GM12891 (cell line): Measurements from ENCODE around the gene C11orf65.
A peak's percentile ranks its signal among the peaks of the same experiment; 100 is the strongest.
"Not testable (repeated sequence)": the region's sequence is repeated elsewhere in the genome, so short reads cannot be mapped to it uniquely, and the experiment has no call there.

Source experiments
- DNase-seq: peaks from one replicate; pipeline ENCODE4 v3.0.0; 2011; ENCODE audit warnings: low spot score; ENCODE audit not compliant: insufficient read length
- FAIRE-seq: peaks from 2 replicates; lab custom pipeline; 2011; peaks lifted over from hg19 to GRCh38; lab: Jason Lieb, UNC
- PAX5 ChIP-seq: IDR thresholded peaks from 2 replicates; pipeline ENCODE4 v1.6.1; 2011; ENCODE audit warnings: low read length, moderate library complexity, mild to moderate bottlenecking; ENCODE audit not compliant: insufficient read depth, severe bottlenecking
- POLR2A ChIP-seq: IDR thresholded peaks from 2 replicates; pipeline ENCODE4 v1.6.1; 2011; ENCODE audit warnings: low read depth, low read length, control low read depth
- POLR2AphosphoS5 ChIP-seq: IDR thresholded peaks from 2 replicates; pipeline ENCODE4 v1.6.1; 2011; ENCODE audit warnings: low read depth, low read length, control low read depth
- POU2F2 ChIP-seq: IDR thresholded peaks from 2 replicates; pipeline ENCODE4 v1.6.1; 2011; ENCODE audit warnings: low read depth, mild to moderate bottlenecking, control low read depth, low read length, moderate library complexity
- SPI1 ChIP-seq: IDR thresholded peaks from 2 replicates; pipeline ENCODE4 v1.6.1; 2011; ENCODE audit warnings: low read depth, low read length, control low read depth
- TAF1 ChIP-seq: IDR thresholded peaks from 2 replicates; pipeline ENCODE4 v1.6.1; 2011; ENCODE audit warnings: low read depth, low read length, control low read depth

The C11orf65 gene

GRCh38 chr11:108474664-108475463, 7.5 kb upstream of the C11orf65 start:
- TF ChIP-seq PAX5 (no peak), POLR2AphosphoS5 (no peak), POU2F2 (no peak)
- no peak for DNase-seq
- FAIRE-seq, result no peak

GRCh38 chr11:108472681-108473080, 5.4 kb upstream of the C11orf65 start:
- TF ChIP-seq SPI1, result no peak
- no peak for TF ChIP-seq TAF1
- no peak for TF ChIP-seq POU2F2
- TF ChIP-seq POLR2AphosphoS5, result no peak
- TF ChIP-seq POLR2A, result no peak
- TF ChIP-seq PAX5, result no peak
- no peak for FAIRE-seq
- DNase-seq, result no peak

DNA sequence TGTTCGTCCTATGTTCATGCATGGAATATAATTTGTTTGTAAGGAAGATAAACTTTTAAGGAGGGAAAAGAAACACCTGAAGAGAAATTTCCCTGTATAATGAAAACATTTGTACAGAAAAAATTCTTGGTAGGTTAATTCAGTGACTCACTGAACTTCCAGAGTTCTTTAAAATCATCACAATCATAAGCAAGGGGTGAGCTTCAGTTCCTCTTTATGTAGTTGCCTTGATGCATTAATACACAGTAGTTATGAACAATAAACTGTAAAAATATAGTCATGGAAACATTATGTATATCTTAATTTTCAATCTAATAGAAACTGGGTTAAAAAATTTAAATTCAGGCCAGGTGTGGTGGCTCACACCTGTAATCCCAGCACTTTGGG, 1.1 kb upstream of the C11orf65 start:
- no peak for FAIRE-seq

GRCh38 chr11:108466405-108466804, 924 bp downstream of the C11orf65 start:
- TF ChIP-seq PAX5 (no peak), POLR2A (no peak), POU2F2 (no peak), POLR2AphosphoS5 (no peak), TAF1 (no peak), SPI1 (no peak)
- FAIRE-seq (no peak), DNase-seq (no peak)

More for the DNA sequence above, 1.1 kb upstream of the C11orf65 start:
- DNase-seq, result no peak
- TF ChIP-seq SPI1, result peak; percentile 64; the same call in 1 of the 2 replicates
- TF ChIP-seq TAF1, result no peak
- TF ChIP-seq PAX5, result no peak

- TF ChIP-seq POLR2AphosphoS5, result no peak
- DNase-seq (no peak), FAIRE-seq (no peak)
Observed at GRCh38 chr11:108453207-108453835, 14.0 kb downstream of the C11orf65 start.

DNA sequence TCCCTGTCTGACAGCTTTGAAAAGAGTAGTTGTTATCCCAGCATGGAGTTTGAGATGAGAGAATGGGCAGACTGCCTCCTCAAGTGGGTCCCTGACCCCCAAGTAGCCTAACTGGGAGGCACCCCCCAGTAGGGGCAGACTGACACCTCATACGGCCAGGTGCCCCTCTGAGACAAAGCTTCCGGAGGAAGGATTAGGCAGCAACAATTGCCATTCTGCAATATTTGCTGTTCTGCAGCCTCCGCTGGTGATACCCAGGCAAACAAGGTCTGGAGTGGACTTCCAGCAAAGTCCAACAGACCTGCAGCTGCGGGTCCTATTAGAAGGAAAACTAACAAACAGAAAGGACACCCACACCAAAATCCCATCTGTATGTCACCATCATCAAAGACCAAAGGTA, 25.9 kb downstream of the C11orf65 start:
- DNase-seq, FAIRE-seq: not testable (repeated sequence)

DNA sequence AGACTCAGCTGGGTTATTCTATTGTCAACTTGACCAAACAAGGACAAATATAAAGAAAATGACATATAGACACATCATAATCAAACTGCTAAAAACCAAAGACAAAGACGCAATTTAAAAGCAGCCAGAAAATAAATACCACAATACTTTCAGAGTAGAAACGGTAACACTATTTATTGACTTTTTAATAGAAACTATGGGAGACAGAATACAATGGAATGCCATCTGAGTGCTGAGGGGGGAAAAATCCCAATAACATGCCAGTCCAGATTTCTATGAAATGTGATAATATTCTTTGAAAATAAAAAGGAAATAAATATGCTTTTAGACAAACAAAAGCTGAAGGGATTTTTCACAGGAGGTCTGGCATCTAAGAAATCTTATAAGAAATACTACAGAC, 30.7 kb downstream of the C11orf65 start:
- no peak for FAIRE-seq
- no peak for DNase-seq
- TF ChIP-seq SPI1, result no peak
- no peak for TF ChIP-seq PAX5
- TF ChIP-seq TAF1, result no peak
- TF ChIP-seq POLR2A, result no peak
- no peak for TF ChIP-seq POU2F2
- TF ChIP-seq POLR2AphosphoS5, result no peak

DNA sequence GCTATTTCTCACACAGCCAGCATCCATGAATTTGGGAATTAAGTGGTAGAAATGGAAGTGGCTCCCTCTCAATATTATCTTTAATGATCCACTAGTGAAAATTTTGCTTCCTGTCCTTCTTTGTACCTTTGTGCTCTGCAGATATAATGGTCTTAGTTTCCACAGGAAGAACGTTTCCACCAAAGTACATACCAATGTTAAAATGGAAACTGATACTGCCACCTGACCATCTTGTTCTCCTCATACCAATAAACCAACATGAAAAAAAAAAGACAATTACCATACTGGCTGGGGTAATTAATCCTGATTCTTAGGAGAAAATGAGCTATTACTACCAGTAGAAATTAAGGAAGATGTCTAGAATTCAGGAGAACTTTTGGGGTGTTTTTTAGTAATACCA, 32.3 kb downstream of the C11orf65 start:
- FAIRE-seq (no peak), DNase-seq (no peak)
- no peak for TF ChIP-seq POU2F2
- no peak for TF ChIP-seq POLR2AphosphoS5
- no peak for TF ChIP-seq POLR2A
- no peak for TF ChIP-seq TAF1
- no peak for TF ChIP-seq SPI1
- no peak for TF ChIP-seq PAX5

DNA sequence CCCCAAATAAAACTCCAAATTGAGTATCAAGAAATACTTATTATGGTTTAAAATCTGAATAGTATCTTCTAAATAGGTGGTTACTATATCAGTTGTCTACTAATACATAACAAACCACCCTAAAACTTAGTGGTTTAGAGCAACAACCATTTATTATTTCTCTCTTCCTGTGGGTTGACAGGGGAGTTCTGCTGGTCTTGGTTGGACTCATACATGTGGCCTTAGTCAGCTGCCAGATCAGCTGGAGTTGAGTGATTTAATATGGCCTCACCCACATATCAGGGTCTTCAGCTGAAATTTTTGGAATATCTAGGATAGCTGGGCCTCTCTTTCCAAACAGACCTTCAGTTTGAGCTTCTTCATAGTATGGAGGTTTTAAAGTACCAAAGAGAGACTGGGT, 34.5 kb downstream of the C11orf65 start:
- DNase-seq (no peak), FAIRE-seq (no peak)
- TF ChIP-seq POLR2AphosphoS5, result no peak
- TF ChIP-seq TAF1, result no peak
- TF ChIP-seq POU2F2, result no peak
- TF ChIP-seq POLR2A, result no peak
- no peak for TF ChIP-seq SPI1

DNA sequence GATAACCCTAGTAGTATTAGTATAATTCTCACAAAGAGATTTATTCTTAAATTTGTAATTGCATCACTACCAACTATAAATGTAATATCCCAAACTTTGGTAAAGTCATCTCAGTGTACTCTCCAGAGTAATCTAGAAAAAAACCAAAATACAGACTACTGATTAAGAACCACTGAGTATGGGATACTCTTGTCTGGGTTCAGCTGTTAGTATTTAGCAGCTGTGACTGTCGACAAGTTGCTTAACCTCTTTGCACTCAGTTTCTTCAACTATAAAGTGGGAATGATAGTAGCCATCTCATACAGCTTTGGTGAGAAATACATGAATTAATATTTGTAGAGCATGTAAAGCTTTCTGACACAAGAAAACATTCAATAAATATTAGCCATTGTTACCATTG, 35.3 kb downstream of the C11orf65 start:
- FAIRE-seq, result no peak
- no peak for DNase-seq
- no peak for TF ChIP-seq SPI1
- TF ChIP-seq POU2F2, result no peak
- TF ChIP-seq PAX5, result no peak
- TF ChIP-seq POLR2A, result no peak
- TF ChIP-seq POLR2AphosphoS5, result no peak
- TF ChIP-seq TAF1, result no peak
